IgD-negative memory B cell (primary cell): ENCODE data around the gene ARSI. TPM values are rescaled to one million over a fixed set of nuclear protein-coding genes. Genes with fewer than 3 reads are reported as not detected.

ENCODE experiments used
- H3K27ac Mint-ChIP-seq, 3 donors: one replicate each; pipeline ENCODE4 v1.8.0; 2020 to 2022; ENCODE audit warnings: mild to moderate bottlenecking in 3 of 3, mixed read lengths in 3 of 3, moderate library complexity in 1 of 3
- H3K27me3 Mint-ChIP-seq: one replicate; pipeline ENCODE4 v1.8.0; 2021; ENCODE audit warnings: mixed read lengths
- H3K36me3 Mint-ChIP-seq: one replicate; pipeline ENCODE4 v1.8.0; 2020; ENCODE audit warnings: mild to moderate bottlenecking, mixed read lengths
- H3K4me1 Mint-ChIP-seq, 3 donors: one replicate each; pipeline ENCODE4 v1.8.0; 2020 to 2022; ENCODE audit warnings: mixed read lengths in 3 of 3, mild to moderate bottlenecking in 1 of 3
- H3K4me3 Mint-ChIP-seq, 4 donors: one replicate each; pipeline ENCODE4 v1.8.0; 2020 to 2022; ENCODE audit warnings: mild to moderate bottlenecking in 4 of 4, mixed read lengths in 4 of 4, moderate library complexity in 3 of 4
- H3K9me3 Mint-ChIP-seq, 3 donors: one replicate each; pipeline ENCODE4 v1.8.0; 2020 to 2021; ENCODE audit warnings: mixed read lengths in 3 of 3, mild to moderate bottlenecking in 1 of 3
- polyA plus RNA-seq: library from polyadenylated mRNA; unstranded; fragments of 300-500 nt; fragmentation: Illumina TruSeq; gene quantifications from one replicate; pipeline ENCODE4 v1.2.3, GENCODE V29; 2021

Gene ARSI
- polyA plus RNA-seq: not detected

DNA sequence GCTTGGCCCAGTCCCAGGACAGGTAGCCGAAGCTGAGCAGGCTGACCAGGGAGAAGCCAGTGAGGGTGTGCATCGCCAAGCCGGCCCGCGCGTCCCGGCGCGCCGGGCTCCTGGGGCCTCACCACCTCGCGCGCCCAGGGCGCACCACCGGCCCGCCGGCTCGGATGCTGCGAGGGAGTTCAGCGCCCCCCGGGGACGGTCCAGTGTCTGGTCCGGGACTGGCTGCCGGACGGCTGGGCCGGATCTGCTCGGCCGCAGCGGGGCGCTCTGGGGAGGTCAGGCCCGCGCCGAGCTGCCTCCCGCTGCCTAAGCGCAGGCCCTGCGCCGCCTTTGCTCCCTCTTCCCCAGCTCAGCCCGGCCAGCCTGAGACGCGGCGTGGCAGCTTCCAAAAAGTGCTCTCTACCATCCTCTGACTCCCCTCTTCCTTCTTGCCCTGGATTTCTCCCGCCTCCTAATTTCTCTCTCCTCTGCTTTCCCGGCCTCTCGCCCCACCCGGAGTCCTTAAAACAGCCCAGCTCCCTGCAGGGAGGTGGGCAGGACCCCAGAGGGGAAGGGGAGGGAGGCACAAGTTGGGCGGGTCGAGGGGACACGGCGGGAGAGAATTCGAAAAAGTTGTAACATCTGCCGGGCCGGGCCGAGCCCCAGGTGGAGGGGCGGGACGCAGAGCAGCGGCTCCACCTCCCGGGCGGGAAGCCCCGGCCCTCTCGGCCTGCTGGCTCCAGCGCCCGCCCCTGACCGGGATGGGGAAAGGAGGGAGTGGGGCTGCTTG, at the start of gene ARSI:
TSS of gene ARSI (minus strand) at position 605 of the 769 bp plus-strand sequence. CDS start at position 73, 532 bp downstream.
- Mint-ChIP-seq H3K9me3 (no peaks in the 10 kb centered on the region), H3K27me3 (peaks cover 27% of the 10 kb centered on the region)

DNA sequence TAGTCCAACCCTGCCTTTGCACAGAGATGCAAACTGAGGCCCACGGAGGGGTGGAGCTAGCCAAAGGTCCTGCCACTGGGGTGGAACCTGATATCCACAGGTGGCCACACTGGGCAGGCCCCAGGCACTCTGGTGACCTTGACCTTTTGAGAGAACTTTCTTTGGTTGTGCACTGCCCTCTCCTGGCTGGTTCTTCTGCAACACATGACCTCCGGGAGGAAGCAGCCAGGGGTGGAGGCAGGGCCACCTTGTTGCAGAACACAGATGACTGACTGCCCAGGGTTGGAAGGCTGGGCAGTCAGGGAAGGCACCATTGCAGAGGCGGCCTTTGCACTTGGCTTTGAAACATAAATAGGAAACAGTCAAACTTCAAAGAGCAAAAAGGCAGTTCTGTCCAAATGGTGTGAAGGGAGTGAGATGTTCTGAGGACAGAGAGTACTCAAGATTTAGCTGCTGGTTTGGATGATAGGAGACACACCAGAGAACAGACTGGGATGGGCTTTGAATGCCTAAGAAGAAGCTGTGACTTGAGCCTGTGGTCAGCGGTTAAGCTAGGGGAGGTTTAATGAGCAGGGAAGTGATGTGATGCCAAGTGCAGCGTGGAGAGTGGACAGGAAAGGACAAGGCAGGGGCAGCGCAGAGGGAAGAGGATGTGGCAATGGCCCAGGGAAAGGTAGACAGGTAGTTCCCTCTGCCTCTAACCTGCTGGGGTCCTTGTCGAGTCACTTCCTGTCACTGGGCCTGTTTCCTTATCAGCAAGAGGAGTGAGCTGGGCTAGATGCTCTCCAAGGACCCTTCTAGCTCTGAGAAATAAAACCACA, 48.0 kb upstream of the ARSI start:
- no peaks in the 10 kb centered on the region for H3K9me3 Mint-ChIP-seq
- H3K27me3 Mint-ChIP-seq: no peaks in the 10 kb centered on the region
- H3K4me1 Mint-ChIP-seq: peaks cover 7 to 8% (median 7%) of the 10 kb centered on the region in 3 donors
- H3K27ac Mint-ChIP-seq: peak overlapping the region in 2 of 3 donors; percentile 36 to 61
- no peaks in the 10 kb centered on the region for H3K36me3 Mint-ChIP-seq
- H3K4me3 Mint-ChIP-seq: peak overlapping the region in 2 of 4 donors; percentile 17 to 39

More for the DNA sequence above, at the start of gene ARSI:
- peaks cover 0 to 4% (median 2%) of the 10 kb centered on the region in 3 donors for H3K4me1 Mint-ChIP-seq
- H3K36me3 Mint-ChIP-seq: peaks cover 2% of the 10 kb centered on the region
- peak within 1 kb of the TSS in 2 of 4 donors; percentile 17 to 77 for H3K4me3 Mint-ChIP-seq
- peak within 1 kb of the TSS in 1 of 3 donors; percentile 55 for H3K27ac Mint-ChIP-seq

DNA sequence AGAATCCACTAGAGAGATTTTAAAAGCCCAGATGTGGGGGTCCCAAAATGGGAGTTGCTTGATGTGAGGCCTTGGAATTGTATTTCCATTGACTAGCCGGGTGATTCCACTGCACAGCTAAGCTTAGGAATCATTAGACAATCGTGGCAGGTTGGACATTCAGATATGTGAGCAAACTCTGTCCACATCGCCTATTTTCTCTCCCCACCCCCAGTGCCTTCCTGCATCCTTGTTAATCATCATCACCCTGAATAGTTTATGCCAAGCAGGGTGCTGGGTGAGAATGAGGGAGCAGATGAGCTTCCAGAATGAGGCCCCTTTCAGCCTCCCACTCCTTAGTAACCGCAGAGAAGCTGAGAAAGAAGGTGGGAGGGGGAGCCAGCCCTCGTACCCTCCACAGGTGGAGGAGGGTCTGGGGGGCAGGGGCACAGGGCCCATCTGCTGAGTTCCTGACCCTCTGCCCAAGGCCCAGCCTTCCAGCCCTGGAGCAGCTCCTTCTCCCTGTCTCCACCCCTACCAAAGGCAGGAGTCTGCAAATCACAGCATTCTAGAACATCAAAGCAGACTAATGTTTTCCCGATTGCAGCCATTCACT, 47.1 kb upstream of the ARSI start:
- Mint-ChIP-seq H3K9me3 (no peaks in the 10 kb centered on the region), H3K4me3 (no peak overlapping the region), H3K36me3 (no peaks in the 10 kb centered on the region), H3K27me3 (no peaks in the 10 kb centered on the region), H3K4me1 (peaks cover 7 to 8% (median 7%) of the 10 kb centered on the region in 3 donors), H3K27ac (peak overlapping the region in 1 of 3 donors; percentile 4)

DNA sequence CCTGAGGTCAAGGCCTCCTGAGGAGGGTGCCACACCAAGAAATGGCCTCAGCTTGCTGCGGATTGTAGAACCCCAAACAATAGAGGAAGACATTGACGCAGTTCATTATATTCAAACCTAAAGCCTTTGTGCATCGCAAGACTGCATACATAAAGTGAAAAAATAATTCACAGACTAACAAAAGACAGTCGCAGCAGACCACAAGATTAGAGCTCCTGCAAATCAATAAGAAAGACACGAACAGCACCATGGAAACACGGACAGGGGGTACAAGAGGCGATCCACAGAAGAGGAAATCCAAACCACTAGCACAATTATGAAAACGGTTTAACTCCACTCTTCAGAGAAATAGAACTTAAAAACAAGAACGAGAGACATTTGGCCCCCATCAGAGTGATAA, 44.7 kb upstream of the ARSI start:
- H3K36me3 Mint-ChIP-seq: no peaks in the 10 kb centered on the region
- H3K4me3 Mint-ChIP-seq: no peak overlapping the region
- H3K4me1 Mint-ChIP-seq: peaks cover 7 to 12% (median 9%) of the 10 kb centered on the region in 3 donors
- H3K27me3 Mint-ChIP-seq: peaks cover 3% of the 10 kb centered on the region
- H3K27ac Mint-ChIP-seq: no peak overlapping the region
- H3K9me3 Mint-ChIP-seq: no peaks in the 10 kb centered on the region

DNA sequence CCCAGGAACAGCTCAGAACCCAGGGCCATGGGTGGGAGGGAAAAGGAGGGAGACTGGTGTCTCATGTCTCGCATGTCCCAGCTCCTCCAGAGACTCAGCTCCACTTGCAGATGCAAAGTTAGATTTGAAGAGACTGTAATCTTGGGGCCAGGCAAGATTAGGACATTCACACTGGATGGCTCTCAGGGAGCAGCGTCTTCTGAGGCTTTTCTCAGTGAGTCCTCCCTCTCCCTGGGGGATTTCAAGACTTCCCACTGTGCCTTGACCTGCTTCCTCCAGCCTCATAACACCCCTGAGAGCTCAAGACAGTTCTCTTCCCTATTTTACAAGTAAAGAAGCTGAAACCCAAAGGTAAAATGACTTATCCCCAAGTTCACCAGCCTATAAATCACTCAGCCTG, 44.3 kb upstream of the ARSI start:
- Mint-ChIP-seq H3K36me3 (no peaks in the 10 kb centered on the region), H3K27me3 (peaks cover 3% of the 10 kb centered on the region), H3K4me1 (peaks cover 7 to 15% (median 11%) of the 10 kb centered on the region in 3 donors), H3K4me3 (no peak overlapping the region), H3K27ac (peak overlapping the region in 1 of 3 donors; percentile 11), H3K9me3 (no peaks in the 10 kb centered on the region)

DNA sequence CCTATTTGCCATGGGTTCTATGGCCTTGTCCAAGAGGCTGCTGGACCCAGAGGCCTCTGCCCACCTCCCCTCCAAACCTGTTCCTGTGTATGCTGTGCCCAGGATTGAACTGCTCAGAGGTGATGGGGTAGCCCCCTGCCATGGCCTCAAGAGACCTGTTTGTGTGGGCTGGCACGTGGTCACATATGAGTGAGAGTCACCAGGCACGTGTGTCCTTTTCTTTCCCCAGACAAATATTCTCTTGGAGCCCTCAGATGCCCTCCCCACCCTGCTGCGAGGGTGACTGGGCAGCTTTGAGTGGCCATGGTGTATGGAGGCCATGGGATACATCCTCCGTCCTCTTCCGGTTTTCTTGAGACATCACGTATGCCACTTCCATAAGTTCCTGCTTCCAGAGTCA, 43.9 kb upstream of the ARSI start:
- Mint-ChIP-seq H3K4me1 (peaks cover 7 to 15% (median 11%) of the 10 kb centered on the region in 3 donors), H3K4me3 (no peak overlapping the region), H3K36me3 (no peaks in the 10 kb centered on the region), H3K27me3 (peaks cover 3% of the 10 kb centered on the region), H3K9me3 (no peaks in the 10 kb centered on the region), H3K27ac (peak overlapping the region in 1 of 3 donors; percentile 11)

DNA sequence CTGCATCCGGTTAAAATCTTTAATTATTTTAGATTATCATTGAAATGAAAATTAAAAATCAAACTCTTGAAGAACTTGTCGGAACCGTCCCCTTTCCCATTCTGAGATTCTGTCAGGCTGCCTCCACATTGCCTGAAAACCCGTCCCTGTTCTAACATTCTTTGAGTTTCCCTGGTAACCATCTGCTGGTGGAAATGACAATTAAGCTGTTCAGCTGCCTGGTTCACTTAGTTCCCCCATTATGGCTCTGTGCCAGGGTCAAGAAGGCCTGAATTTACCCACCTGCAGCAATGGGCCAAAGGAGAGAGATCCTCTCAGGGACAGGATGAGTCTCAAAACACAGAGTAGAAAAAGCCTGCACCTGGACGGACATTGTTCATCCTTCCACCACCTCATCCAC, 43.0 kb upstream of the ARSI start:
- Mint-ChIP-seq H3K27me3 (peaks cover 3% of the 10 kb centered on the region), H3K4me3 (no peak overlapping the region), H3K4me1 (peaks cover 3 to 10% (median 8%) of the 10 kb centered on the region in 3 donors), H3K9me3 (no peaks in the 10 kb centered on the region), H3K27ac (no peak overlapping the region), H3K36me3 (no peaks in the 10 kb centered on the region)

DNA sequence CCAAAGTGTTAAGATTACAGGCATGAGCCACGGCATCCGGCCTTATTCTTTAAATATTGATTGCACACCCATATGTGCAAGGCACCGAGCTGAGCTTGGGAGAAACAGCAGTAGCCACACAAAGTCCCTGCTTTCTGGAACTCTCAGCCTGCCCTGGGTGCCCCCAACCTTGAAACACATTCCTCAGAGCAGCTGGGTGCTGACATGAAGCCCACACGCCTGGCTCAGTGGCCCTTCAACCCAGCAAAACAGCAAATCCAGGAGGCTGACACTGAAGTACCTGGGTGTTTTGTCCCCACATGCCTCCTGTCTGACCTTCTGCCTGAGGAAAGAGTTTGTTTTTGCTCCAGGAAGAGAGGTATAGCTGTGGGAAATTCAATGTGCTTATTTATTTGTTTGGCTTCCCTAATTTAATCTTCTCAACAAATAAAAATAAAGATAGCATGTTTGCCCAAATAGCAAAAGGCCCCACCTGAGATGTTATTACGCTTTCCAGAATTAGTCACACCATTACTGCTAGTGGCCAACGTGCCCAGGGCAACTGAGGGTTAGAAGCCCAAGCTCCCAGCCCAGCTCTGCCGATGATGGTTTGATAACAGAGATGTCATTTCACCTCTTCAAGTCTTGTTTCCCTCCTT, 41.4 kb upstream of the ARSI start:
- Mint-ChIP-seq H3K27ac (no peak overlapping the region), H3K4me3 (no peak overlapping the region), H3K27me3 (peaks cover 3% of the 10 kb centered on the region), H3K9me3 (no peaks in the 10 kb centered on the region), H3K36me3 (no peaks in the 10 kb centered on the region), H3K4me1 (peaks cover 0 to 6% (median 6%) of the 10 kb centered on the region in 3 donors)

DNA sequence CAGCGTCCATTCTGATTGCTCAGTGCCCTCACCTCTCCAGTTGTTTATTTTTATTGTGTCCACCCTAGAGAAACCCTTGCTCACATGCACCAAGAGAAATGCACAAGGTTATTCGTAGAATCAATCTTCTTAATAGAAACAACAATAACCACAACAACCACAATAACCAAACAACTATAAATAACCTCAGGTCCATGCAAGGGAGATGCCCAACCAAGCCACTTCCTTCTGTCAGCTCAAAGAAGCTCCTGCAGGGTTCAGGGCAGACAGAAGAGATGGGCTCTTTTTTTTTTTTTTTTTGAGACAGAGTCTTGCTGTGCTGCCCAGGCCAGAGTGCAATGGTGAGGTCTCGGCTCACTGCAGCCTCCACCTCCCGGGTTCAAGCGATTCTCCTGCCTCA, 39.9 kb upstream of the ARSI start:
- no peaks in the 10 kb centered on the region for H3K9me3 Mint-ChIP-seq
- H3K27ac Mint-ChIP-seq: no peak overlapping the region
- peaks cover 4% of the 10 kb centered on the region for H3K27me3 Mint-ChIP-seq
- H3K36me3 Mint-ChIP-seq: no peaks in the 10 kb centered on the region
- H3K4me1 Mint-ChIP-seq: peaks cover 0 to 6% (median 6%) of the 10 kb centered on the region in 3 donors
- H3K4me3 Mint-ChIP-seq: no peak overlapping the region

DNA sequence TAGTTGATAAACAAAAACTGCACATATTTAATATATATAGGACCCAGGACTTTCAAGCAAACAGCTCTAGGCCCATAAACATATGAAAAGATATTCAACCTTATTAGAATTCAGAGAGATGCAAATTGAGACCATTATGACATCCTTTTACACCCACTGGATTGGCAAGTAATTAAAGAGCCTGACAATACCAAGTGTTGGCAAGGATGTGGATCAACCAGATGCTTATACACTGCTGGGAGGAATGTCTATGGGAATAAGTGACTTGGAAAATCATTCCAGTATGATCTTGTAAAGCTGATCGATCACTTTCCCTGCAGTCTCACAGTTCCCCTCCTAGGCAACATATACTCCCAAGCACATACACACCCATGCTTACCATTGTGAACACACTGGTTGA, 39.3 kb upstream of the ARSI start:
- no peaks in the 10 kb centered on the region for H3K36me3 Mint-ChIP-seq
- no peak overlapping the region for H3K27ac Mint-ChIP-seq

DNA sequence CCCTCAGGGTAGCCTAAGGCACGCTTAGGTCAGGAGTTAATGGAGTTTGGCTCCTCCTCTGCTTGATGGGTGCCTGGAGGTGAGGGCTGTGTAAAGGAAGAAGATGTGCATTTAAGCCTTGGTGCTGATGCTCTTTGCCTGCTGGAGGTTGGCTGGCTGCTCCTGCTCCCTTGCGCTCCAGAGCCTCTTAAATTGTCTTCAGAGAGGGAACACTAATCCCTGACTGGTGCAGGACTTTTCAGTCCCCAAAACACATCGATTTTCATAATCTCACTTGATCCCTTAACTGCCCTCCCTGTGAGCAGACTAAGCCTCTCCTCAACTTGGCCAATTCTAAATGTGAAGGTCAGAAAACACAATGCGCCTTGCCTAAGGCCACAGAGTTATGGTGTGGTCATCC, 38.6 kb upstream of the ARSI start:
- peaks cover 0 to 6% (median 6%) of the 10 kb centered on the region in 3 donors for H3K4me1 Mint-ChIP-seq
- H3K27ac Mint-ChIP-seq: no peak overlapping the region
- H3K36me3 Mint-ChIP-seq: no peaks in the 10 kb centered on the region
- H3K9me3 Mint-ChIP-seq: no peaks in the 10 kb centered on the region
- H3K27me3 Mint-ChIP-seq: peaks cover 4% of the 10 kb centered on the region
- no peak overlapping the region for H3K4me3 Mint-ChIP-seq

More for the DNA sequence above, 39.3 kb upstream of the ARSI start:
- Mint-ChIP-seq H3K4me3 (no peak overlapping the region), H3K27me3 (peaks cover 4% of the 10 kb centered on the region), H3K9me3 (no peaks in the 10 kb centered on the region), H3K4me1 (peaks cover 0 to 6% (median 6%) of the 10 kb centered on the region in 3 donors)

DNA sequence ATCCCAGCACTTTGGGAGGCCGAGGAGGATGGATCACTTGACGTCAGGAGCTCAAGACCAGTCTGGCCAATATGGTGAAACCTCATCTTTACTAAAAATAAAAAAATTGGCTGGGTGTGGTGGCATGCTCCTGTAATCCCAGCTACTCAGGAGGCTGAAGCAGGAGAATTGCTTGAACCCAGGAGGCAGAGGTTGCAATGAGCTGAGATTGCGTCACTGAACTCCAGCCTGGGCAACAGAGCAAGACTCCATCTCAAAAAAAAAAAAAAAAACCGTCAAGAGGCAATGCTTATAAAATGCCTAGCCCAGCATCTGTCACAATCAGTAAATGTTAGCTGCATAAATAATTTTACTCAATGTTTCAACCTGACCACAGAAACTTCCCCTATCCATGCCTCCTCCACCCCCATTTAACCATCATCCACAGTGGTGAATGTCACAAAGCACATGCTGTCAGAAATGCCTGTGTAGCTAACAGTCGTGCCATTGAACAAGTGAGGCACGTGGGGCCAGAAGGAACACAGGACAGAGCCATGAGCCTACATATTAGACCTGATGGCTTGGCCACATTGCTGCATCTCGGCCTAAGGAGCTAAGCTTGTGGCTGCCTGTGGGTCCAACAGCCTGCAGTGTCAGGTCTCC, 38.0 kb upstream of the ARSI start:
- peaks cover 0 to 6% (median 6%) of the 10 kb centered on the region in 3 donors for H3K4me1 Mint-ChIP-seq
- H3K9me3 Mint-ChIP-seq: no peaks in the 10 kb centered on the region
- no peak overlapping the region for H3K4me3 Mint-ChIP-seq
- H3K27ac Mint-ChIP-seq: no peak overlapping the region
- peaks cover 4% of the 10 kb centered on the region for H3K27me3 Mint-ChIP-seq
- H3K36me3 Mint-ChIP-seq: no peaks in the 10 kb centered on the region

DNA sequence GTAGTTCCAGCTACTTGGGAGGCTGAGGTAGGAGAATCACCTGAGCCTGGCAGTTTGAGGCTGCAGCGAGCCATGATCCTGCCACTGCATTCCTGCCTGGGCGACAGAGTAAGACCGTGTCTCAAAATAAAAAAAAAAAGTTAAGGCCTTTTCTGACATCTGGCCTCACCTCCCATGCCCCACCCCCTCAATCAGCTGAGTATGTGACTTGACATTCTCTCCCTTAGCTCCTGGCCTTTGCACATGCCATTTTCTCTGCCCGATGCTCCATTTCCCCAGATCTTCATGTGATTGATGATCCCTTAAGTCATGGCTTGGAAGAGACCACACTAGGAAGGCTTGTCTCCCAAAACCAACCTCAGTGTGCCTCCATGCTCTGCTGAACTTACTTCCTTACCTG, 37.1 kb upstream of the ARSI start:
- Mint-ChIP-seq H3K9me3 (no peaks in the 10 kb centered on the region), H3K27me3 (peaks cover 4% of the 10 kb centered on the region), H3K4me1 (peaks cover 0 to 6% (median 6%) of the 10 kb centered on the region in 3 donors), H3K27ac (peak overlapping the region in 1 of 3 donors; percentile 57), H3K4me3 (peak overlapping the region in 1 of 4 donors; percentile 62), H3K36me3 (no peaks in the 10 kb centered on the region)

DNA sequence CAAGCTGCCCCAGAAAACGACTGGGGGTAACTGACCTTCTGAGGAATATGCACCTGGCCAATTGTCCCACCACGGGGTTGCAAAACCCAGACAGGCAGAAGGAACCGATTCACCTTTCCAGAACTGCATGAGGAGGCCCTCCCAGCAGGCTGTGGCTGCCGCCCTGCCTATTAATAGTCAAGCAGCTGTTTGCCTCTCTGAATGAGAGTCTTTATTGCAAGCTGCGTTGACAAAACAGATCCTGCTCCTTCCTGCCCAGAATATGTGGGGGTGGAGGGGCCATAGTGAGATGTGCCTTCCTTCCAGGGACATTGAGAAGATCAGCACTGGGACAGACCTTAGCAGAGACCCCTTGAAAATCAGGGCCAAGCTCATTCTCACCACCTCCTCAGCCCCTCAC, 36.5 kb upstream of the ARSI start:
- H3K36me3 Mint-ChIP-seq: no peaks in the 10 kb centered on the region
- peaks cover 1% of the 10 kb centered on the region for H3K27me3 Mint-ChIP-seq
- H3K9me3 Mint-ChIP-seq: no peaks in the 10 kb centered on the region
- no peak overlapping the region for H3K27ac Mint-ChIP-seq
- peaks cover 0 to 6% (median 6%) of the 10 kb centered on the region in 3 donors for H3K4me1 Mint-ChIP-seq
- no peak overlapping the region for H3K4me3 Mint-ChIP-seq
